SU-DHL-6 (cell line): ENCODE data around the gene LRP1.

Source experiments
- CTCF ChIP-seq: fragments of 200-600 bp; sonication (generic); IDR thresholded peaks from one replicate; pipeline ENCODE4 v1.5.1; 2017; ENCODE audit warnings: antibody characterized with exemption, mild to moderate bottlenecking, low read length, moderate library complexity; ENCODE audit not compliant: insufficient read depth, poor library complexity, severe bottlenecking
- EZH2phosphoT487 ChIP-seq: fragments of 200-600 bp; sonication (generic), shearing (Covaris generic); conservative IDR thresholded peaks from 2 replicates; pipeline ENCODE4 v1.6.1; 2018; ENCODE audit warnings: mild to moderate bottlenecking, antibody characterized with exemption, low read length, moderate library complexity, mixed read lengths

DNA sequence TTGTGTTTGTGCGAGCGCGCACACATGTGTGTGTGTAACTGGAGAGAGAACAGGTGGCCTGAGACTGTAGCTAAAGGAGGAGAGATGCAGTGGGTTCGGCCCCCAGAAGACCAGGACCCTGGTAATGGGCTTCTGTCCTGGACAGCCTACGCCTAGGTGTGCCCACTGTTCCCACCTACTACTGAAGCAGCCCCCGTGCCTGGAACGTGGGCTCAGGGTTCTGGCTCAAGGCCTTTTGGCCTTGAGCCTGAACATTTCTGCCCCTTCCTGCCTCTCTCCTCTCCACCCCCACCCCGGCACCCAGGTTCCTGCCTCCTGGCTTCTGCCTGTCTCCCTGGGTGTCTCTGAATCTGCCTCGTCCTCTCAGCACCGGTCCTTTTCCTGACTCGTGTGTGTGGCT, 86.8 kb downstream of the LRP1 start:
- TF ChIP-seq CTCF: no peak
- no peak for TF ChIP-seq EZH2phosphoT487
